Keratinocyte (primary cell): Measurements from ENCODE around the gene WNK2.

Source experiments
- EZH2 ChIP-seq: IDR thresholded peaks from one replicate; pipeline ENCODE4 v1.6.1; 2012; ENCODE audit warnings: inconsistent platforms, mild to moderate bottlenecking, low read length, moderate library complexity
- TF ChIP-seq, protein P1 (sequence below), 3 experiments: IDR thresholded peaks in 1 of 3; conservative IDR thresholded peaks in 1 of 3; optimal IDR thresholded peaks in 1 of 3; 2 replicates in 2 of 3; 3 replicates in 1 of 3; pipeline versions ENCODE3 to v1.5.1; 2011; ENCODE audit warnings: low read length in 3 of 3, mild to moderate bottlenecking in 3 of 3, moderate library complexity in 2 of 3, control low read depth in 1 of 3, inconsistent platforms in 1 of 3; ENCODE audit not compliant: insufficient read depth in 2 of 3; ENCODE audit errors: extremely low read depth in 1 of 3

DNA sequence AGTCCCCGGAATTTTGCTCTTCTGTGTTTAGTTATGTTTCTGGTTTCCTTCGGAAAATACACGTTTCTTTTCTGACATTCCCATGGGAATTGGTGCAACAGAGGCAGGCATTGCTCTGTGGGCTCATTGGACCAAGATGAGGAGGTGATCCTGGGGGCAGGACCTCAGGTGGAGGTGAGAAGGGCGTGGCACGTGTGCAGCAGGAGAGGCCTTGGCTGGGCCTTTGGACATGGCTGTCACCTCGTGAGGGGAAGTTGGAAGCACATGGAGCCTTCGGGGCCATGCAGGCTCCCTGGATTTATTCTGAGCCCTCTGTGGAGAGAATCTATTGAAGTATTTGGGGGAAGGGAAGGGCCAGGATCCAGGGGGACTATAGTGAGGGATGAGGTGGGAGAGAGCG is 44.5 kb downstream of the WNK2 start:
- TF ChIP-seq, protein P1, sequence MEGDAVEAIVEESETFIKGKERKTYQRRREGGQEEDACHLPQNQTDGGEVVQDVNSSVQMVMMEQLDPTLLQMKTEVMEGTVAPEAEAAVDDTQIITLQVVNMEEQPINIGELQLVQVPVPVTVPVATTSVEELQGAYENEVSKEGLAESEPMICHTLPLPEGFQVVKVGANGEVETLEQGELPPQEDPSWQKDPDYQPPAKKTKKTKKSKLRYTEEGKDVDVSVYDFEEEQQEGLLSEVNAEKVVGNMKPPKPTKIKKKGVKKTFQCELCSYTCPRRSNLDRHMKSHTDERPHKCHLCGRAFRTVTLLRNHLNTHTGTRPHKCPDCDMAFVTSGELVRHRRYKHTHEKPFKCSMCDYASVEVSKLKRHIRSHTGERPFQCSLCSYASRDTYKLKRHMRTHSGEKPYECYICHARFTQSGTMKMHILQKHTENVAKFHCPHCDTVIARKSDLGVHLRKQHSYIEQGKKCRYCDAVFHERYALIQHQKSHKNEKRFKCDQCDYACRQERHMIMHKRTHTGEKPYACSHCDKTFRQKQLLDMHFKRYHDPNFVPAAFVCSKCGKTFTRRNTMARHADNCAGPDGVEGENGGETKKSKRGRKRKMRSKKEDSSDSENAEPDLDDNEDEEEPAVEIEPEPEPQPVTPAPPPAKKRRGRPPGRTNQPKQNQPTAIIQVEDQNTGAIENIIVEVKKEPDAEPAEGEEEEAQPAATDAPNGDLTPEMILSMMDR (optimal IDR thresholded peaks at IDR 0.05 in 1 of 3, IDR thresholded peaks at IDR 0.05 in 1 of 3, conservative IDR thresholded peaks at IDR 0.05 in 1 of 3; ENCODE audit: extremely low read depth in 1 of 3, insufficient read depth in 2 of 3, low read length in 3 of 3), result no peak
- TF ChIP-seq EZH2, result no peak
